GM18526 (cell line): Measurements from ENCODE around the gene CELSR1.

ENCODE experiments used
- POLR2A ChIP-seq: IDR thresholded peaks from 3 replicates; pipeline ENCODE4 v1.6.1; 2011; ENCODE audit not compliant: insufficient read length; ENCODE audit errors: extremely low read depth

CELSR1 gene

DNA sequence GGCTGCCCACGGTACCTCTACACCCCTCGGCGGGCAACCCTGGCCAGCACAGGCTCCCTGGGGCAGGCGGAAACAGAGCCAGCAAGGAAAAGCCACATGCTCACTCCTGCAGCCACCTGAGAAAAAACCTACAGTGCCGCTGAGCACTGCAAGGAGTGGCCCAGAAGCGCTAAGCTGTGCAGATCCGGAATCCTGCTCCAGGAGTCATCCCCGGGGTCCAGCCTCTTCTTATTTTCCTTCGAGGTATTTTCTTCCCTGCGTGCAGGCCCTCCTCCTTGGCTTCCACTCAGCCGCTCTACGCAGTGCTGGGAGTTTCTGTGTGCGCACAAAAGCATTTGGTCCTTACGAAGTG lies 120.9 kb downstream of the CELSR1 start:
- TF ChIP-seq POLR2A = no peak

GRCh38 chr22:46415776-46416519 lies 121.5 kb downstream of the CELSR1 start:
- no peak for TF ChIP-seq POLR2A

DNA sequence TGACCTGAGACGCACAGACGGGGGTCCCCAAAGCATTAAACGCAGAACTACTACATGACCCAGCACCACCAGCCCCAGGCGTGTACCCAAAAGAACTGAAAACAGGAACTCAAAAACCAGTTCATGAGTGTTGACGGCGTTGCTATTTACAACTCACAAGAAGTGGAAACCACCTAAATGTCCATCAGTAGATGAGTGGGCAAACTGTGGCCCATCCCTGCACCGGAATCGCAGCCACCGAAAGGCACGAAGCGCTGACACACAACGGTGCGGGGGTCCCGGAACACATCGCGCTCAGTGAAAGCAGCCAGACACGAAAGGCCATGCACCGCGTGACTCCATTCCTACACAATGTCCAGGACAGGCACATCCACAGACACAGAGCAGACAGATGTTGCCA lies 122.7 kb downstream of the CELSR1 start:
- no peak for TF ChIP-seq POLR2A

DNA sequence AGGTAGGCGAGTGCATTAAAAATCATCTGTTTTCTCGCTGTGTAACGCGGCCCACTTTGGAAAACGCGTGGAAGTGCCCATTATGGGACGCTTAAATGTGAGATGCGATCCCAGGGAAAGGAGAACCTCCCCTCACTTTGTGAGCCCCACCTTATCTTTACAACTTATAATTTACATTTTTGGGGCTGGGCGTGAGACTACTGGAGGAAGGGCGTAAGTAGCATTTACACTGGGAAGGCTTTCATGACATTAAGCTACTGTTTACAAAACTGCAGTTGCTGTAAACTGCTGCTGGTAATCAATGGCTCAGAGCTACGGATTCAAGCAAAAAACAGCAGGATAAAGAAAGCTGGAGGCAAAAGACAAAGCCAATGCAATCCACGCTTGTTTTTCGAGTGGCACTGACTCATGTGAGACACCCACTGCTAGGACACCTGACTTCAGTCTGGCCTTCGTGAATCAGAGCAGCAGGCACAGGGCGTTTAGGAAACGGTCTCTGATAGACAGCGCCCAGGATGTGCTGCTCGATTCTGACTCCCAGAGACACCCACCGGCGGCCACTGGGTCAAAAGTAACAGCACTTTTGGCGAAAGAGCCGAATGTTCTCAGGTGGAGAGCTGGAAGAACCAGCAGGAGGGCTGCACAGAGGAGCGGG lies 123.6 kb downstream of the CELSR1 start:
- TF ChIP-seq POLR2A = no peak

- TF ChIP-seq POLR2A = no peak
Measured at GRCh38 chr22:46411347-46411746, 126.1 kb downstream of the CELSR1 start.

DNA sequence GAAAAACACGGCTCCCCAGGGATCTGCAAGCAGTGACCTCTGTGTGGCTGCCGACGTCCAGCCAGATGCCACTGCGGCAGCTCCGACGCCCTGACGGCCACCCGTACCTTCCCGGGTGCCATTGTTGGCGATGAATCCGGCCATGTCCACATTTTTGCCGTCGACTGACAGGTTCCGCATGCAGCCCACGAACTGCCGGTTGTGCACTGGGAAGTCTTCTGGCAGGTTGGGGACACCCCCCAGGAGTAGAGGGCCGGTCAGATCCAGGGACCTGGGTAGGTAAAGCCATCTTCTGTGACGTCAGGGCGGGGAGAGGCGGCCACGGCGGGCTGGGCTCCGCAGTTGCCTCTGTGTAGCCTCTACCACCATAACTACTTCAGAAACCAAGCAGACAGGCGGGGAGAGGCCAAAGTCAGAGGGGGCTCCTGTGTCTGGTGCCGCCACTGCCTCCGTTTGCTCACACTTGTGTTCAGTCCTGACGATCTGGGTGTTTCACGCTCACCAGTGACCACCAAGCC lies 127.1 kb downstream of the CELSR1 start:
- TF ChIP-seq POLR2A = no peak

DNA sequence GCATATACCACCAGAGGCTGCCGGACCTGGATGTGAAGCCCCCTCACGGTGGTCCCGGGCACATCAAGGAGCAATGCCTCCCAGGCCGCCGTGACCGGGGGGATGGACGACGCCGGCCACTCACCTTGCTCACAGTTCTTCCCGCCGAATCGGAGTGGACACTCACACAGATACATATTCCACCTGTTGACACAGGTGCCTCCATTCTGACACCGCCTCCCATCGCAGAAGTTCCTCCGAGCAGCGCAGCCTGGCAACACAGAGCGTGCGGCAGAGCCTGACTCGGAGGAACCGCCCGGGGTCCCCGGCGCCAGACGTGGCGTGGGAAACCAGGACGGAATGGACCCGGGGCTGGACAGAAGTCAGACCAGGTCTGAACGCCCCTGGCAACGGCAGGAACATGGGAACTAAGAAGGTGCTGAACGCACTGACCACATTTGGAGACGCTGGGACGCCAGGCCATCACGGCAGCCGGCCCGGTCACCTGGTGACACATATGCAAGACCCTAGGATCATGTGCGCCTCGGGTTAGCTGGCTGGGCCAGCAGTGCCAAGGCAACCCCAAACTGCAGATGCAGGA lies 127.7 kb downstream of the CELSR1 start:
- no peak for TF ChIP-seq POLR2A

GRCh38 chr22:46408568-46409506 lies 128.6 kb downstream of the CELSR1 start:
- TF ChIP-seq POLR2A = no peak

- TF ChIP-seq POLR2A = no peak
Measured at GRCh38 chr22:46407748-46408147, 129.7 kb downstream of the CELSR1 start.

GRCh38 chr22:46406791-46407190 lies 130.6 kb downstream of the CELSR1 start:
- no peak for TF ChIP-seq POLR2A

DNA sequence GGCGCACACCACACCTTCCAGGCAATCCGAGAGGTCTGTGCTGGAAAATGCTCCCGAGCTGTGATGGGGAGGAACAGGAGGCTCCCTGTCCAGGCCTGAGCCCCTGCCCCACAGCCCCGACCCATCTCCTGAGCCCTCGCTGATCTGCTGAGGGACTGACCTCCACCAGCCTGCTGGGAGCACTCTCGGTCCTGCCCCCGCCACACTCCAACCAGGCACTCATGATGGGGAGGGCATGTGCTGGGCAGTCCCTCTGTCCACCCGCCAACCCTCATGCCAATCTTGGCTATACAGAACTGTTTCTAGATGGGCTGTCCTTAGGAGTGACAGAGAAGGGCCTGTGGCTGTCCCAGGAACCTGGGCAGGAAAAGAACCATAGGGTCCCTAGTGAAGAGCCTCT lies 131.1 kb downstream of the CELSR1 start:
- TF ChIP-seq POLR2A = no peak

DNA sequence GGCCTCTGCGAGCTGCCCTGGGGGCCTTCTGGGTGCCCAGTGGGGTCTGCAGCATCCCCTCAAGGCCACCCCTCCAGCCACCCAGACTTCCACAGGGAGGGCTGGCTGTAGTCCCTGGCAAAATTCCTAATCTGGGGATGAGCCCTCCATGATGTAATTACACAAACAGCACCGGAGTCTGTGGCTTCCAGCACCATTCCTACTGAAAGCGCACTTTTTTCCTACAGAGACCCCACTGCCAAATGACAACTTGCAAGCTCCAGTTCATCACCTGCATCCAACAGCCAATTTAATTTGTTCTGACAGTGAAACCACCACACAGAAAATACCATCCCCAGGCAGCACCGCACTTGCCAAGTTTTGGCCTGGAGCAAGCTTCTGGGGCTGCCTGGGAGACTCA lies 131.5 kb downstream of the CELSR1 start:
- no peak for TF ChIP-seq POLR2A

DNA sequence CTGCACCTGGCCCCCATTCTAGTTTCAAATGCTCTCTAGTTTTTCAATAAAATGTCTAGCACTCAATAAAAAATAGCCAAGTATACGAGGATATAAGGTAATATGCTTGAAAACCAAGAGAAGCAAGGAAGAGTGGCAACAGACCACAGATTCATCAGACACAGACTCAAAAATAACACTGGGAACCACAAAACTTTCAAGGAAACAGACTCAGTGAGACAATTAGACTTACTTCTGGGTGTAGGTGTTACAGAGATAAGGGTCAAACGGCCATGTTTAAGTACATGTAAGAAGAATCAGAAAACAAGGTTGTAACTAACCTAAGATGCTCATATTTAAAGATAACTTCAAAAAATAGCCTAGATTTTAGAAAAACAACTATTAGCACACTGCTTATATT lies 134.9 kb downstream of the CELSR1 start:
- no peak for TF ChIP-seq POLR2A

- no peak for TF ChIP-seq POLR2A
Measured at GRCh38 chr22:46401370-46401769, 136.1 kb downstream of the CELSR1 start.
